SH-SY5Y (cell line): ENCODE results near the gene PATJ.

Experiments
- GATA2 ChIP-seq: IDR thresholded peaks from 2 replicates; pipeline ENCODE4 v1.6.1; 2011; ENCODE audit warnings: mild to moderate bottlenecking, low read depth, low read length
- GATA3 ChIP-seq: IDR thresholded peaks from 2 replicates; pipeline ENCODE4 v1.6.1; 2011; ENCODE audit warnings: low read depth, mild to moderate bottlenecking, low read length, moderate library complexity

GRCh38 chr1:61825393-61825792, 83.1 kb downstream of the PATJ start:
- no peak for TF ChIP-seq GATA2
- TF ChIP-seq GATA3 = no peak
